ENCODE data around the gene CSRNP2.
"Not testable (repeated sequence)": the region's sequence is repeated elsewhere in the genome, so short reads cannot be mapped to it uniquely, and the experiment has no call there.

The CSRNP2 gene

GRCh38 chr12:51108136-51108535 lies 24.7 kb upstream of the CSRNP2 start:
- no peaks in the 10 kb centered on the region for H3K9me3 ChIP-seq (ENCODE audit: control insufficient read depth in 1 of 2, low read length in 2 of 2)
- H3K4me1 ChIP-seq (ENCODE audit: control insufficient read depth in 1 of 2, insufficient read depth in 2 of 2, low read length in 2 of 2): no peaks in the 10 kb centered on the region
- no peak overlapping the region for H3K27ac ChIP-seq (ENCODE audit: low read length)
- H3K27me3 ChIP-seq (ENCODE audit: low read depth, low read length): no peaks in the 10 kb centered on the region
- H3K4me3 ChIP-seq (ENCODE audit: low read depth in 1 of 2, low read length in 2 of 2): no peak overlapping the region
- peaks cover 37 to 59% of the 10 kb centered on the region in 2 donors for H3K36me3 ChIP-seq (ENCODE audit: control insufficient read depth in 1 of 2, insufficient read depth in 2 of 2, low read length in 2 of 2)

- Histone ChIP-seq H3K27ac (ENCODE audit: low read length) (no peak overlapping the region), H3K36me3 (ENCODE audit: control insufficient read depth in 1 of 2, insufficient read depth in 2 of 2, low read length in 2 of 2) (peaks cover 47 to 71% of the 10 kb centered on the region in 2 donors), H3K4me3 (ENCODE audit: low read depth in 1 of 2, low read length in 2 of 2) (no peak overlapping the region)
Observed at GRCh38 chr12:51103977-51104376, 20.6 kb upstream of the CSRNP2 start.

GRCh38 chr12:51098611-51099010 lies 15.2 kb upstream of the CSRNP2 start:
- Histone ChIP-seq H3K4me1 (ENCODE audit: control insufficient read depth in 1 of 2, insufficient read depth in 2 of 2, low read length in 2 of 2) (no peaks in the 10 kb centered on the region), H3K36me3 (ENCODE audit: control insufficient read depth in 1 of 2, insufficient read depth in 2 of 2, low read length in 2 of 2) (peaks cover 48 to 76% of the 10 kb centered on the region in 2 donors), H3K27me3 (ENCODE audit: low read depth, low read length) (no peaks in the 10 kb centered on the region)

More at GRCh38 chr12:51103977-51104376, 20.6 kb upstream of the CSRNP2 start:
- no peaks in the 10 kb centered on the region for H3K4me1 ChIP-seq (ENCODE audit: control insufficient read depth in 1 of 2, insufficient read depth in 2 of 2, low read length in 2 of 2)
- no peaks in the 10 kb centered on the region for H3K27me3 ChIP-seq (ENCODE audit: low read depth, low read length)
- no peaks in the 10 kb centered on the region for H3K9me3 ChIP-seq (ENCODE audit: control insufficient read depth in 1 of 2, low read length in 2 of 2)

GRCh38 chr12:51090705-51091229 lies 7.4 kb upstream of the CSRNP2 start:
- Histone ChIP-seq H3K4me3 (ENCODE audit: low read depth in 1 of 2, low read length in 2 of 2) (no peak overlapping the region), H3K4me1 (ENCODE audit: control insufficient read depth in 1 of 2, insufficient read depth in 2 of 2, low read length in 2 of 2) (no peaks in the 10 kb centered on the region), H3K27ac (ENCODE audit: low read length) (no peak overlapping the region), H3K36me3 (ENCODE audit: control insufficient read depth in 1 of 2, insufficient read depth in 2 of 2, low read length in 2 of 2) (peaks cover 18 to 22% of the 10 kb centered on the region in 2 donors), H3K27me3 (ENCODE audit: low read depth, low read length) (no peaks in the 10 kb centered on the region), H3K9me3 (ENCODE audit: control insufficient read depth in 1 of 2, low read length in 2 of 2) (no peaks in the 10 kb centered on the region)

More at GRCh38 chr12:51098611-51099010, 15.2 kb upstream of the CSRNP2 start:
- no peak overlapping the region for H3K27ac ChIP-seq (ENCODE audit: low read length)
- H3K9me3 ChIP-seq (ENCODE audit: control insufficient read depth in 1 of 2, low read length in 2 of 2): no peaks in the 10 kb centered on the region
- no peak overlapping the region for H3K4me3 ChIP-seq (ENCODE audit: low read depth in 1 of 2, low read length in 2 of 2)

GRCh38 chr12:51087818-51088217 lies 4.4 kb upstream of the CSRNP2 start:
- H3K27me3 ChIP-seq (ENCODE audit: low read depth, low read length): no peaks in the 10 kb centered on the region
- peaks cover 0 to 3% of the 10 kb centered on the region in 2 donors for H3K36me3 ChIP-seq (ENCODE audit: control insufficient read depth in 1 of 2, insufficient read depth in 2 of 2, low read length in 2 of 2)
- H3K4me1 ChIP-seq (ENCODE audit: control insufficient read depth in 1 of 2, insufficient read depth in 2 of 2, low read length in 2 of 2): no peaks in the 10 kb centered on the region
- H3K4me3 ChIP-seq (ENCODE audit: low read depth in 1 of 2, low read length in 2 of 2): no peak overlapping the region
- no peaks in the 10 kb centered on the region for H3K9me3 ChIP-seq (ENCODE audit: control insufficient read depth in 1 of 2, low read length in 2 of 2)
- H3K27ac ChIP-seq (ENCODE audit: low read length): no peak overlapping the region

GRCh38 chr12:51086933-51087332 lies 3.5 kb upstream of the CSRNP2 start:
- Histone ChIP-seq H3K4me3 (ENCODE audit: low read depth in 1 of 2, low read length in 2 of 2) (no peak overlapping the region), H3K27me3 (ENCODE audit: low read depth, low read length) (no peaks in the 10 kb centered on the region), H3K27ac (ENCODE audit: low read length) (no peak overlapping the region), H3K9me3 (ENCODE audit: control insufficient read depth in 1 of 2, low read length in 2 of 2) (no peaks in the 10 kb centered on the region), H3K4me1 (ENCODE audit: control insufficient read depth in 1 of 2, insufficient read depth in 2 of 2, low read length in 2 of 2) (peaks cover 1 to 2% of the 10 kb centered on the region in 2 donors), H3K36me3 (ENCODE audit: control insufficient read depth in 1 of 2, insufficient read depth in 2 of 2, low read length in 2 of 2) (peaks cover 0 to 3% of the 10 kb centered on the region in 2 donors)

- Histone ChIP-seq H3K4me3 (ENCODE audit: low read depth in 1 of 2, low read length in 2 of 2) (no peak overlapping the region), H3K27me3 (ENCODE audit: low read depth, low read length) (no peaks in the 10 kb centered on the region), H3K27ac (ENCODE audit: low read length) (no peak overlapping the region)
Observed at GRCh38 chr12:51085757-51086156, 2.4 kb upstream of the CSRNP2 start.

GRCh38 chr12:51082561-51083125 lies 753 bp downstream of the CSRNP2 start:
- peaks cover 9 to 13% of the 10 kb centered on the region in 2 donors for H3K4me1 ChIP-seq (ENCODE audit: control insufficient read depth in 1 of 2, insufficient read depth in 2 of 2, low read length in 2 of 2)
- H3K36me3 ChIP-seq (ENCODE audit: control insufficient read depth in 1 of 2, insufficient read depth in 2 of 2, low read length in 2 of 2): no peaks in the 10 kb centered on the region
- H3K9me3 ChIP-seq (ENCODE audit: control insufficient read depth in 1 of 2, low read length in 2 of 2): no peaks in the 10 kb centered on the region
- H3K4me3 ChIP-seq (ENCODE audit: low read depth in 1 of 2, low read length in 2 of 2): peak overlapping the region; percentile 85 to 93
- H3K27ac ChIP-seq (ENCODE audit: low read length): peak overlapping the region; percentile 80
- no peaks in the 10 kb centered on the region for H3K27me3 ChIP-seq (ENCODE audit: low read depth, low read length)

More at GRCh38 chr12:51085757-51086156, 2.4 kb upstream of the CSRNP2 start:
- Histone ChIP-seq H3K9me3 (ENCODE audit: control insufficient read depth in 1 of 2, low read length in 2 of 2) (no peaks in the 10 kb centered on the region), H3K36me3 (ENCODE audit: control insufficient read depth in 1 of 2, insufficient read depth in 2 of 2, low read length in 2 of 2) (peaks cover 0 to 3% of the 10 kb centered on the region in 2 donors), H3K4me1 (ENCODE audit: control insufficient read depth in 1 of 2, insufficient read depth in 2 of 2, low read length in 2 of 2) (peaks cover 8 to 9% of the 10 kb centered on the region in 2 donors)

- Histone ChIP-seq H3K27me3 (ENCODE audit: low read depth, low read length) (no peaks in the 10 kb centered on the region), H3K9me3 (ENCODE audit: control insufficient read depth in 1 of 2, low read length in 2 of 2) (no peaks in the 10 kb centered on the region), H3K4me3 (ENCODE audit: low read depth in 1 of 2, low read length in 2 of 2) (peak overlapping the region in 1 of 2 donors; percentile 26), H3K27ac (ENCODE audit: low read length) (no peak overlapping the region), H3K4me1 (ENCODE audit: control insufficient read depth in 1 of 2, insufficient read depth in 2 of 2, low read length in 2 of 2) (peaks cover 12 to 20% of the 10 kb centered on the region in 2 donors), H3K36me3 (ENCODE audit: control insufficient read depth in 1 of 2, insufficient read depth in 2 of 2, low read length in 2 of 2) (no peaks in the 10 kb centered on the region)
Observed at GRCh38 chr12:51081421-51081820, 2.0 kb downstream of the CSRNP2 start.

- H3K4me1 ChIP-seq (ENCODE audit: control insufficient read depth in 1 of 2, insufficient read depth in 2 of 2, low read length in 2 of 2): peaks cover 16 to 33% of the 10 kb centered on the region in 2 donors
Observed at GRCh38 chr12:51080136-51080535, 3.3 kb downstream of the CSRNP2 start.

GRCh38 chr12:51078866-51079265 lies 4.5 kb downstream of the CSRNP2 start:
- H3K4me1 ChIP-seq (ENCODE audit: control insufficient read depth in 1 of 2, insufficient read depth in 2 of 2, low read length in 2 of 2): peaks cover 16 to 33% of the 10 kb centered on the region in 2 donors
- H3K36me3 ChIP-seq (ENCODE audit: control insufficient read depth in 1 of 2, insufficient read depth in 2 of 2, low read length in 2 of 2); H3K27ac ChIP-seq (ENCODE audit: low read length); H3K9me3 ChIP-seq (ENCODE audit: control insufficient read depth in 1 of 2, low read length in 2 of 2); H3K4me3 ChIP-seq (ENCODE audit: low read depth in 1 of 2, low read length in 2 of 2); H3K27me3 ChIP-seq (ENCODE audit: low read depth, low read length): not testable (repeated sequence)

More at GRCh38 chr12:51080136-51080535, 3.3 kb downstream of the CSRNP2 start:
- Histone ChIP-seq H3K27ac (ENCODE audit: low read length) (no peak overlapping the region), H3K27me3 (ENCODE audit: low read depth, low read length) (no peaks in the 10 kb centered on the region), H3K9me3 (ENCODE audit: control insufficient read depth in 1 of 2, low read length in 2 of 2) (no peaks in the 10 kb centered on the region), H3K36me3 (ENCODE audit: control insufficient read depth in 1 of 2, insufficient read depth in 2 of 2, low read length in 2 of 2) (no peaks in the 10 kb centered on the region), H3K4me3 (ENCODE audit: low read depth in 1 of 2, low read length in 2 of 2) (no peak overlapping the region)

- not testable (repeated sequence) for H3K27ac ChIP-seq (ENCODE audit: low read length)
Observed at GRCh38 chr12:51078346-51078745, 5.0 kb downstream of the CSRNP2 start.

More at GRCh38 chr12:51078346-51078745, 5.0 kb downstream of the CSRNP2 start:
- H3K4me1 ChIP-seq (ENCODE audit: control insufficient read depth in 1 of 2, insufficient read depth in 2 of 2, low read length in 2 of 2): peaks cover 16 to 33% of the 10 kb centered on the region in 2 donors
- H3K27me3 ChIP-seq (ENCODE audit: low read depth, low read length); H3K4me3 ChIP-seq (ENCODE audit: low read depth in 1 of 2, low read length in 2 of 2); H3K36me3 ChIP-seq (ENCODE audit: control insufficient read depth in 1 of 2, insufficient read depth in 2 of 2, low read length in 2 of 2); H3K9me3 ChIP-seq (ENCODE audit: control insufficient read depth in 1 of 2, low read length in 2 of 2): not testable (repeated sequence)
